OCI-LY1 (cell line): ENCODE data around the gene SYN1.

Experiments
- H2AFZ ChIP-seq: fragments of 200-600 bp; sonication (generic), shearing (Covaris generic); 2 replicates; pipeline ENCODE4 v1.6.0; 2014; ENCODE audit warnings: antibody characterized with exemption, mild to moderate bottlenecking, low read length
- H3F3A ChIP-seq: fragments of 200-600 bp; sonication (generic), shearing (Covaris generic); 2 replicates; pipeline ENCODE4 v1.6.0; 2014; ENCODE audit warnings: mild to moderate bottlenecking, antibody characterized with exemption, low read length, moderate library complexity; ENCODE audit not compliant: insufficient read depth
- H3K27ac ChIP-seq: fragments of 200-600 bp; sonication (generic); 2 replicates; pipeline ENCODE4 v1.5.1; 2014; ENCODE audit warnings: low read length, mixed run types, mild to moderate bottlenecking, low read depth; ENCODE audit not compliant: poor library complexity, severe bottlenecking
- H3K27me3 ChIP-seq: fragments of 200-600 bp; sonication (generic); 2 replicates; pipeline ENCODE4 v1.6.0; 2014; ENCODE audit warnings: antibody characterized with exemption, mild to moderate bottlenecking, low read length, moderate library complexity; ENCODE audit not compliant: insufficient read depth
- H3K36me3 ChIP-seq: fragments of 200-600 bp; sonication (generic); 2 replicates; pipeline ENCODE4 v1.6.1; 2014; ENCODE audit warnings: mild to moderate bottlenecking, antibody characterized with exemption, low read length, moderate library complexity, mixed read lengths; ENCODE audit not compliant: insufficient read depth
- H3K4me1 ChIP-seq: fragments of 200-600 bp; sonication (generic); 2 replicates; pipeline ENCODE4 v1.5.1; 2014; ENCODE audit warnings: mild to moderate bottlenecking, low read length, moderate library complexity; ENCODE audit not compliant: insufficient read depth, severe bottlenecking
- H3K4me2 ChIP-seq: fragments of 200-600 bp; sonication (generic), shearing (Covaris generic); 2 replicates; pipeline ENCODE4 v1.6.1; 2014; ENCODE audit warnings: low read length
- H3K4me3 ChIP-seq: fragments of 200-600 bp; sonication (generic); 2 replicates; pipeline ENCODE4 v1.5.1; 2014; ENCODE audit warnings: low read length, low read depth, mild to moderate bottlenecking, mixed read lengths; ENCODE audit not compliant: poor library complexity, severe bottlenecking
- H3K79me2 ChIP-seq: fragments of 200-600 bp; shearing (Covaris generic); 2 replicates; pipeline ENCODE4 v1.6.1; 2016; ENCODE audit warnings: mixed run types, low read length, mixed read lengths; ENCODE audit not compliant: insufficient read depth
- H3K9ac ChIP-seq: fragments of 200-600 bp; sonication (generic), shearing (Covaris generic); 2 replicates; pipeline ENCODE4 v1.6.1; 2014; ENCODE audit warnings: mild to moderate bottlenecking, low read length, mixed read lengths
- H3K9me2 ChIP-seq: fragments of 200-600 bp; sonication (generic), shearing (Covaris generic); 2 replicates; pipeline ENCODE4 v1.6.1; 2014; ENCODE audit warnings: low read depth, mild to moderate bottlenecking, low read length, mixed read lengths
- H3K9me3 ChIP-seq: fragments of 200-600 bp; shearing (Covaris generic); 2 replicates; pipeline ENCODE4 v1.6.1; 2014; ENCODE audit warnings: low read length, mixed read lengths
- H4K20me1 ChIP-seq: fragments of 200-600 bp; sonication (generic), shearing (Covaris generic); 2 replicates; pipeline ENCODE4 v1.6.0; 2016; ENCODE audit warnings: mild to moderate bottlenecking, low read length; ENCODE audit not compliant: insufficient read depth
- CTCF ChIP-seq: fragments of 200-600 bp; sonication (generic), shearing (Covaris generic); IDR thresholded peaks from 2 replicates; pipeline ENCODE4 v1.5.1; 2017; ENCODE audit warnings: mild to moderate bottlenecking, antibody characterized with exemption, low read length, moderate library complexity, mixed read lengths
- EZH2 ChIP-seq: fragments of 200-600 bp; sonication (generic), shearing (Covaris generic); IDR thresholded peaks from 2 replicates; pipeline ENCODE4 v1.8.0; 2017; ENCODE audit warnings: borderline replicate concordance, mixed run types, mild to moderate bottlenecking, antibody characterized with exemption, low read length, moderate library complexity, mixed read lengths

The SYN1 gene

GRCh38 chrX:47573341-47574075 is 46.1 kb downstream of the SYN1 start:
- H3K79me2 ChIP-seq = no peaks in the 10 kb centered on the region
- H3K9me3 ChIP-seq = no peaks in the 10 kb centered on the region
- no peaks in the 10 kb centered on the region for H3K4me1 ChIP-seq
- H3K9ac ChIP-seq = no peak overlapping the region
- no peaks in the 10 kb centered on the region for H3F3A ChIP-seq
- no peak overlapping the region for H3K4me2 ChIP-seq
- H3K9me2 ChIP-seq = no peaks in the 10 kb centered on the region
- no peaks in the 10 kb centered on the region for H4K20me1 ChIP-seq
- no peak overlapping the region for H3K4me3 ChIP-seq
- H3K36me3 ChIP-seq = peaks cover 21% of the 10 kb centered on the region
- H3K27ac ChIP-seq = no peak overlapping the region
- no peaks in the 10 kb centered on the region for H3K27me3 ChIP-seq
- no peak for TF ChIP-seq EZH2
- TF ChIP-seq CTCF = no peak
- no peak overlapping the region for H2AFZ ChIP-seq

- H3K4me3 ChIP-seq = no peak overlapping the region
- H3K27ac ChIP-seq = no peak overlapping the region
- no peaks in the 10 kb centered on the region for H4K20me1 ChIP-seq
- H3K36me3 ChIP-seq = peaks cover 27% of the 10 kb centered on the region
- no peaks in the 10 kb centered on the region for H3K27me3 ChIP-seq
- TF ChIP-seq CTCF = no peak
- TF ChIP-seq EZH2 = no peak
- no peak overlapping the region for H3K4me2 ChIP-seq
- H3K9me2 ChIP-seq = no peaks in the 10 kb centered on the region
- no peak overlapping the region for H3K9ac ChIP-seq
- no peaks in the 10 kb centered on the region for H3K4me1 ChIP-seq
- H3K79me2 ChIP-seq = no peaks in the 10 kb centered on the region
- no peaks in the 10 kb centered on the region for H3F3A ChIP-seq
- H2AFZ ChIP-seq = no peak overlapping the region
- H3K9me3 ChIP-seq = no peaks in the 10 kb centered on the region
These were observed 46.8 kb downstream of the SYN1 start for GRCh38 chrX:47572773-47573340.

- Histone ChIP-seq H3K9ac (no peak overlapping the region), H3K9me3 (no peaks in the 10 kb centered on the region), H3K27ac (no peak overlapping the region), H3K27me3 (no peaks in the 10 kb centered on the region), H2AFZ (no peak overlapping the region), H3K79me2 (no peaks in the 10 kb centered on the region), H3K4me1 (no peaks in the 10 kb centered on the region), H3F3A (no peaks in the 10 kb centered on the region), H3K9me2 (no peaks in the 10 kb centered on the region), H4K20me1 (no peaks in the 10 kb centered on the region), H3K4me2 (no peak overlapping the region), H3K4me3 (no peak overlapping the region), H3K36me3 (peaks cover 37% of the 10 kb centered on the region)
- TF ChIP-seq EZH2 = no peak
- TF ChIP-seq CTCF = no peak
These were observed 47.8 kb downstream of the SYN1 start for GRCh38 chrX:47571896-47572295.
